DMS114 treated with DMSO at 0.1 percent for 48 hours (cell line): ENCODE measurements around the gene KIF12.

Experiments used
- DNase-seq: peaks from one replicate; lab custom pipeline; 2025; ENCODE audit not compliant: unreplicated experiment; lab: John Stamatoyannopoulos, UW

The KIF12 gene

GRCh38 chr9:114107286-114108001, 8.4 kb upstream of the KIF12 start:
- no peak for DNase-seq

GRCh38 chr9:114105236-114105635, 6.1 kb upstream of the KIF12 start:
- DNase-seq, result no peak

- DNase-seq, result no peak
Observed at GRCh38 chr9:114102484-114102883, 3.4 kb upstream of the KIF12 start.

- DNase-seq, result no peak
Observed at GRCh38 chr9:114100536-114100935, 1.4 kb upstream of the KIF12 start.

GRCh38 chr9:114099669-114100270, 678 bp upstream of the KIF12 start:
- no peak for DNase-seq

- DNase-seq, result no peak
Observed at GRCh38 chr9:114098021-114098935, 814 bp downstream of the KIF12 start.

GRCh38 chr9:114097613-114098020, 1.5 kb downstream of the KIF12 start:
- DNase-seq, result no peak

GRCh38 chr9:114096866-114097612, 2.1 kb downstream of the KIF12 start:
- DNase-seq, result no peak

GRCh38 chr9:114096041-114096511, 3.0 kb downstream of the KIF12 start:
- DNase-seq, result no peak

- no peak for DNase-seq
Observed at GRCh38 chr9:114094971-114095370, 4.1 kb downstream of the KIF12 start.

- DNase-seq, result no peak
Observed at GRCh38 chr9:114093761-114094505, 5.2 kb downstream of the KIF12 start.

GRCh38 chr9:114093031-114093471, 6.0 kb downstream of the KIF12 start:
- DNase-seq, result no peak

GRCh38 chr9:114092336-114092735, 6.8 kb downstream of the KIF12 start:
- DNase-seq, result no peak

- no peak for DNase-seq
Observed at GRCh38 chr9:114091711-114092110, 7.4 kb downstream of the KIF12 start.

- no peak for DNase-seq
Observed at GRCh38 chr9:114090798-114091197, 8.3 kb downstream of the KIF12 start.

- DNase-seq, result no peak
Observed at GRCh38 chr9:114089206-114089840, 9.8 kb downstream of the KIF12 start.

- DNase-seq, result no peak
Observed at GRCh38 chr9:114088571-114089170, 10.4 kb downstream of the KIF12 start.

- no peak for DNase-seq
Observed at GRCh38 chr9:114087721-114088120, 11.4 kb downstream of the KIF12 start.

- no peak for DNase-seq
Observed at GRCh38 chr9:114086607-114087006, 12.5 kb downstream of the KIF12 start.
